M059J (cell line): ENCODE results near the gene SLC5A5. TPM values are rescaled to one million over a fixed set of nuclear protein-coding genes. Genes with fewer than 3 reads are reported as not detected.

Experiments used
- total RNA-seq: library from RNA; depleted of rRNA; stranded (reverse); fragments of >200 nt; shearing (Covaris generic); gene quantifications from 2 replicates; pipeline ENCODE4 v1.2.3, GENCODE V29; 2014; rRNA removed

Gene SLC5A5
- total RNA-seq, 1 experiment from 2014 or later, result not detected

Other genes starting within 250 kb of the SLC5A5 start
- 0.05 TPM in 1 of 2 replicates, not detected in the other for gene UNC13A, start 183.6 kb upstream of the SLC5A5 start, total RNA-seq
- 16.8 and 17.0 TPM in 2 replicates for gene MAP1S, start 152.5 kb upstream of the SLC5A5 start, total RNA-seq
- gene FCHO1, start 120.5 kb upstream of the SLC5A5 start, total RNA-seq, result 0.20 and 2.1 TPM in 2 replicates
- 0.20 TPM in 1 of 2 replicates, not detected in the other for gene B3GNT3, start 76.8 kb upstream of the SLC5A5 start, total RNA-seq
- gene INSL3, start 50.4 kb upstream of the SLC5A5 start, total RNA-seq, result not detected in 2 replicates
- 0.39 and 0.71 TPM in 2 replicates for gene JAK3, start 24.0 kb upstream of the SLC5A5 start, total RNA-seq
- gene RPL18A, start 12.0 kb upstream of the SLC5A5 start, total RNA-seq, result 622 and 685 TPM in 2 replicates
- 31.3 and 36.8 TPM in 2 replicates for gene CCDC124, start 61.1 kb downstream of the SLC5A5 start, total RNA-seq
- 0.07 TPM in 1 of 2 replicates, not detected in the other for gene KCNN1, start 95.2 kb downstream of the SLC5A5 start, total RNA-seq
- 9.4 and 12.8 TPM in 2 replicates for gene ARRDC2, start 136.2 kb downstream of the SLC5A5 start, total RNA-seq
- gene IL12RB1, start 215.0 kb downstream of the SLC5A5 start, total RNA-seq, result 2.3 and 3.8 TPM in 2 replicates
- 2.3 and 4.6 TPM in 2 replicates for gene MAST3, start 225.8 kb downstream of the SLC5A5 start, total RNA-seq